ENCODE results near the gene ANKRD18B.
"Not testable (repeated sequence)": the region's sequence is repeated elsewhere in the genome, so short reads cannot be mapped to it uniquely, and the experiment has no call there.

ANKRD18B gene

GRCh38 chr9:33523397-33524305 is at the start of gene ANKRD18B:
ANKRD18B (plus strand) TSS chr9:33524251; CDS start chr9:33524490, 239 bp downstream.
- DNase-seq (ENCODE audit: low spot score): peak; percentile 71

GRCh38 chr9:33475357-33475756 is 48.7 kb upstream of the ANKRD18B start:
- no peak for DNase-seq (ENCODE audit: low spot score)

GRCh38 chr9:33476503-33476902 is 47.5 kb upstream of the ANKRD18B start:
- DNase-seq (ENCODE audit: low spot score): no peak

- no peak for DNase-seq (ENCODE audit: low spot score)
These were observed 43.9 kb upstream of the ANKRD18B start for GRCh38 chr9:33480106-33480505.

- no peak for DNase-seq (ENCODE audit: low spot score)
These were observed 43.1 kb upstream of the ANKRD18B start for GRCh38 chr9:33480976-33481375.

GRCh38 chr9:33485312-33485711 is 38.7 kb upstream of the ANKRD18B start:
- not testable (repeated sequence) for DNase-seq (ENCODE audit: low spot score)

- DNase-seq (ENCODE audit: low spot score): peak; percentile 65
These were observed 35.0 kb upstream of the ANKRD18B start for GRCh38 chr9:33489066-33489465.

GRCh38 chr9:33493819-33494218 is 30.2 kb upstream of the ANKRD18B start:
- not testable (repeated sequence) for DNase-seq (ENCODE audit: low spot score)

GRCh38 chr9:33498387-33498786 is 25.7 kb upstream of the ANKRD18B start:
- peak; percentile 18 for DNase-seq (ENCODE audit: low spot score)

GRCh38 chr9:33506626-33507370 is 17.3 kb upstream of the ANKRD18B start:
- peak; percentile 100 for DNase-seq (ENCODE audit: low spot score)

- DNase-seq (ENCODE audit: low spot score): peak; percentile 74
These were observed 13.5 kb upstream of the ANKRD18B start for GRCh38 chr9:33510262-33511183.

GRCh38 chr9:33511184-33511517 is 12.9 kb upstream of the ANKRD18B start:
- DNase-seq (ENCODE audit: low spot score): not testable (repeated sequence)

GRCh38 chr9:33512535-33512934 is 11.5 kb upstream of the ANKRD18B start:
- not testable (repeated sequence) for DNase-seq (ENCODE audit: low spot score)

GRCh38 chr9:33515342-33515995 is 8.6 kb upstream of the ANKRD18B start:
- DNase-seq (ENCODE audit: low spot score): not testable (repeated sequence)

- DNase-seq (ENCODE audit: low spot score): not testable (repeated sequence)
These were observed 7.7 kb upstream of the ANKRD18B start for GRCh38 chr9:33516397-33516796.

- DNase-seq (ENCODE audit: low spot score): peak; percentile 59
These were observed 6.7 kb upstream of the ANKRD18B start for GRCh38 chr9:33517373-33517772.

- peak; percentile 56 for DNase-seq (ENCODE audit: low spot score)
These were observed 6.0 kb upstream of the ANKRD18B start for GRCh38 chr9:33517934-33518577.

GRCh38 chr9:33521861-33522260 is 2.2 kb upstream of the ANKRD18B start:
- DNase-seq (ENCODE audit: low spot score): not testable (repeated sequence)

GRCh38 chr9:33524306-33524947 is 376 bp downstream of the ANKRD18B start:
- peak; percentile 16 for DNase-seq (ENCODE audit: low spot score)

- not testable (repeated sequence) for DNase-seq (ENCODE audit: low spot score)
These were observed 4.0 kb downstream of the ANKRD18B start for GRCh38 chr9:33528069-33528468.
